Dedifferentiated amniotic fluid mesenchymal stem cell (primary cell): ENCODE measurements around the gene ATF6.

Source experiments
- DNase-seq: peaks from one replicate; pipeline ENCODE4 v3.0.0-alpha.2; 2016; ENCODE audit errors: extremely low spot score

Gene ATF6

DNA sequence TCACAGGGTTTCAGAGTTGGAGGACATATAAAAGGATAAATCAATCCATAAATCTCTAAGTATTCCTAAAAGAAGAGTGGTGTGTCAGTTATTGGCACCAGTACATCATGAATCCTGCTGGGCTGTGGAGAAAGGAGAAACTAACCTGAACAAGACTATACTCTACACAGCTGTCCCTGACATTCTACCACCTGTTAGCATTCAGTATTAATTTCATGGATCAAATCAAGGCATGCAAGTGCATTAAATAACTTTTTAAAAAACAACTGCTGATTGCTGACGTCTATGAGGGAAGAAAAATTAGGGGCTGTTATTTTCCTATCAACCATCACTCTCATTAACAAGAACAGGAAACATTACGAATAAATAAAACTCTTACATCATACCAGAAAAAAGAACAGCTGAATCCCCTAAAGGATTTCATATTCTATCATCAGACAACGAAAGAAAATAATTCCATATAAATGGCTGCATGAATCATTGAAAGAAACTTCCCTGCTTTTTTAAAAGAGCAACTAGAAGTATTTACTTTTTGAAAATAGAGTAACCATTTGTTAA lies 121.7 kb downstream of the ATF6 start:
- no peak for DNase-seq

DNA sequence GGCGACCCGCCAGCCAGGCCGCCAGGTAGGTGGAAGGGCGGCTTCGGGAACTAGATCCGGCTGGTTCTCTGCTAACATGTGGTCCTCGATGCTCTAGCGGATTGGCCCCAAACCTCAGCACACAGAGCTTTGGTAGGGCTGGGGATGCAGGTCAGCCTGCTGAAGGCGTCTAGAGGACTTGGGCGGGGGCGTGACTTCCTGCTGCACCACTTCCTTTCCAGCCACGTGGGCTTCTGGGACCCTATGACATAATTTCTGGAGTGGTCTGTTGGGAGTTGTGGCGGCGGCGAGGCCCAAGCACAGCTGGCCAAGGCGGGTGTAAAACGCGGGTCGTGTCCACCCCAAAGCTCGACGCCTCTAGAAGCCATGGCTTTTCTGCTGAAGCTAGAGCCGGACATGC lies 124.5 kb downstream of the ATF6 start:
- no peak for DNase-seq

- no peak for DNase-seq
Observed at GRCh38 chr1:161899091-161899490, 133.0 kb downstream of the ATF6 start.

GRCh38 chr1:161900160-161900559 lies 134.0 kb downstream of the ATF6 start:
- no peak for DNase-seq

DNA sequence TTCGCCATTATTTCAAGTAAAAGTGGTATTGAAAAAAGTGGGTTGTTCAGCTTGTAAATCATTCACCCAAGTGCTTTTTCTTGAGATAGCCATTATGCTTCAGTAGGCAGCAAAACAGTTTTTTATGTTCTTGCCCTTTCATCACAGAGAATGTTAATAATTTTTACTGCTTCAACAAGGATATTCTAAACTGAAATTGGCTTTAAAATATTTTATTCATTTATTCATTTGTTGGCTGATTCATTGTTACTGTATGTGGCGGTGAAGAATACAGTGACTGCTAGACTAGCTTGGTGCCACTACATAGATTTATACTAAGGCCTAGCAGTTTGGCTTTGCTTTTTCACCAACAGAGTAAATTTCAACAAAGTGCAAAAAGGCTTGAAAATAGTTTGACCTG lies 136.1 kb downstream of the ATF6 start:
- DNase-seq = no peak

- no peak for DNase-seq
Observed at GRCh38 chr1:161905269-161905884, 139.3 kb downstream of the ATF6 start.

GRCh38 chr1:161907265-161907664 lies 141.1 kb downstream of the ATF6 start:
- no peak for DNase-seq

GRCh38 chr1:161908264-161908663 lies 142.1 kb downstream of the ATF6 start:
- no peak for DNase-seq

- DNase-seq = peak; percentile 56
Observed at GRCh38 chr1:161910604-161911003, 144.5 kb downstream of the ATF6 start.

DNA sequence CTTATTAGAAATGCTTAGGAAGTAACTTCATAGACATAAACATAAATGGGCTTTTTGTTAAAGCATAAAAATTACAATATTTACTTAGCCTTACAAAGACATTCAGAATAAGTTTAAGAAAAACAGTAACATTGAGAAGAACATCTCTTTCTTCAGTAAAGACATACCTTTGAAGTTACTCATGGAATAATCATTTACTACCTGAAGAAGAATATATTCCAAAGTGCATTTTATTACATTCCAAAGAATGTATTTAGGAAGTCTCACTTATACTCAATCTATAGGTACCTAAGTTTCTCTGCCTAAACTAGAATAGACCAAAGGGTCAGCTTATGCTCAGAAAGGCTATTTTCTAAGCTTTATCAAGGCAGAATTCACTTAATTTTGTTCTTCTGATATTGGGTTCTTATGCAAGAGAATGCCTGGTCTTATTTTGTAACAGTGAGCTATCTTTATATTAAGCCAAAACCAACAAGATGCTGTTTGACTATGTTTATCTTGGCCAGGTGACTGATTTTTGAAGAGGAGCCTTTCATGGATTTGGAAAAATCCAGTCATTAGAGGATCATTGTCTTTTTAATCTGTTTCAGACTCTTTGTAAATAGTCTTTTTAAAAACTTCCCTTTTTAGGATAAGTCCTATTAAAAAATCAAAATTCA lies 147.5 kb downstream of the ATF6 start:
- no peak for DNase-seq

DNA sequence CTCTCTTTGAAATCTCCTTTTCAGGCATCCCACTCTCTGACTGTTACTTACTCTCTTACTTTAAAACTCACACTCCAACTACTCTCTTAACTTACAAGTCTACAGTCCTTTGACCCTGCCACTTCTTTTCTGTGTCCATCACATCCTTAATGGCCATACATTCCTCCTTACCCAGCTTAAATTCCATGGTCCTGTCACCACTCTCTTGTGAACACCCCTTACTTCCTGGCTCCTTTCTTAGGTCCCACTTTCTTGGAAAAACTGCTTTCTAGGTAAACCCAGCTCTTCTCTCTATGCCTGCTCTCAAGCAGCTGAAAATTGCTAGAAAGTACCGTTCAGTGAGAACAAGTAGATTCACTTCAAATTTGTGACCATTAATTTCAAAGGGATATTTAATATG lies 148.5 kb downstream of the ATF6 start:
- no peak for DNase-seq

- DNase-seq = no peak
Observed at GRCh38 chr1:161915051-161915503, 149.0 kb downstream of the ATF6 start.

DNA sequence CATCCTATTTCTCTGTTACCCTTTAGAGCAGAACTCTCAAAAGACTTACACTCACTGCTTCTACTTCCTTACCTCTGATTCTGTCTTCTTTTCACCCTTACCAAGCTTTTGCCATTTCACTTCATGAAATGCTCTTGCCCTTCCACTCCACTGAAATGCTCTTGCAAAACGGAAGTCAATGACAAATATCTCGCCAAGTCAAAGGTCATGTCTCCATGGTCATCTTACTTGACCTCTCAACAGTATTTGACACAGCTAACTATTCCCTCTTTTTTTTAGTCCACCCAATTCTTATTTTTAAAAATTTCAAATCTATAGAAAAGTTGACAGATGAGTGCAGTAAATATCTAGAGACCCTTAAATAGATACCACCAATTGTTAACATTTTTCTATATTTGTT lies 149.9 kb downstream of the ATF6 start:
- DNase-seq = no peak

DNA sequence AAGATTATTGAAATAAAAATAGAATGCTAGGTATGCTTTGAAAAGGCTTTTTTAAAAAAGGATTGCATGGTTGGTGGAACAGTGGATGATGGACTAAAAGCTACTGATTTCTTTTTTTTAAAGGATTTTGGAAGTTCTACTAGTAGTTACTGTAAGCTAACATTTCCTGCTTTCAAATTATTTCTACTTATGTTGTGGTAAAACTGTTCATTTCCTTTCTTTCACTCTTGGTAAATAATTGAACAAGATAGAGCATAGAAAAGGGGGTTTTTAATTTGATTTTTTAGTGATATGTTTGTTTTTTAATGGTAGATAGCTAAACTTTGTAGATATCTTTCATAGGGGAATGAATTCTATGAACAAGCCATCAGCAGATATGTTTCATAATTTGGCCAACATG lies 153.1 kb downstream of the ATF6 start:
- DNase-seq = no peak

DNA sequence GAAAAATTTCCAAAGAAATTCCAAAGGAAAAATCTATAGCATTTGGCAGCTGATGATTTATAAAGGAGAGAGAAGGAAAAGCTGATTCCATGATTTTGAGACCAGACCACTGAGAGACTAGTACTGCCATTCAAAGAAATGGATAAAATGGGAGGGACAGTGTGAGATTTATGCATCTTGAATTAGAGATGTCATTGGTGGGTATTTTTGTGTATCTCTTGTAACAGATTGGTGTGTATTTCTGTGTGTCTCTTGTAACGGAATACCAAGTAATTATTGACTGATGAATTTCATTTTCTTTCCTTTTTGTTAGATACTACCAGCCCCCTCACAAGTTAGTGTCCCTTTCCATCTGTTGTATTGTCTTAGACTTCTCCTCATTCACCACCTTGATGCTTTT lies 155.4 kb downstream of the ATF6 start:
- no peak for DNase-seq

DNA sequence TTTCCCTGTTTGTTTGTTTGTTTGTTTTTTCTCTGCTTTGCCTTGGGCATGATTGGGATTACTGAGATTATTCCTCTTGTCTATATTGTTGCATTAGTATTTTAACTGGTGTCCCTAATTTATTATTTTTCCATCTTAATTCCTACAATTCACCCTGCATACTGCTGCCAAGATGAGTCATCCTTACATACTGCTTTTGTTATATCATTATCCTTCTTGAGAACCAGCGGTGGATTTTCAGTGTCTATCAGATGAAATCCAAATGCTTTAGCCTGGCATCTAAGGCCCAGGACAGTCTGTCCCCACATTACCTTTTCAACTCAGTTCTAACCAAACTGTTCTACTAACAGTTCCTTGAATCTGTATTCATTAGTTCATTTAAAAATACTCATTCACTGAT lies 155.9 kb downstream of the ATF6 start:
- peak; percentile 54 for DNase-seq

- no peak for DNase-seq
Observed at GRCh38 chr1:161928056-161928455, 161.9 kb downstream of the ATF6 start.

DNA sequence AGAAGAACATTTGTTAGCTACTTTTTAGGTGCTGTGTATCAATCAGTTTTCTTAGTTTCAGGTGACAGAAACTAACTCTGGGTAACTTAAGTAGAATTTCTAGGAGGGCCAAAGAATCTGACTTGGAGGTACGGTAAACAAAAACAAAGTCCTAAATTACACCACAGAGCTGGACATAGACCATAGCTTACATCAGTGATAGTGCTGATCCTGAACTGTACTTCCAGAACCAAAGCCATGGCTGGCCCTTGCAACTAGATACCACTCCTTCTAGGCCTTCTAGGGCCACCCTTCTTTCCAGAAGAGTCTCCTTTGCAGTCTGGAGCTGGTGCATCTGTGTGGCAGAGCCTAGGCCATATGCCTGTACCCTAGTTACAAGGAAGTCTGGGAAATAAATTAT lies 163.0 kb downstream of the ATF6 start:
- no peak for DNase-seq

DNA sequence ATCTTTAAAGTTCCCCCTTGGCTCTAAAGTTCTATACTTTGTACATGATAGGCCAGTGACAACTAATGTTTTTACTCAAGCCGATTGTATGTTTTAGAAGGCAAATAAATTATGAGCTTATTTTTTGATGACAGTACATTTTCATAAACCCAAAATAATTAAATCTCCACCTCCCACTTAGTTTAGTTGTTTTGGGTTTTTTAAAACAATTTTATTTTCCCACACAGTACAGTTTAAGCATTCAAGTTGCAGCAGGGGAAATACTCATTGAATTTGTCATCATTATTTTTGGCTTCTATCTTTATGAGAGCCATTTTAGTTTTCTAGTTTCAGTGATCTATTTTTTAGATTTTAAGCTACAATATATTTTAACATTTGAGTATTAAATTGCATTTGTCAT lies 163.9 kb downstream of the ATF6 start:
- peak; percentile 65 for DNase-seq

GRCh38 chr1:161932668-161933067 lies 166.5 kb downstream of the ATF6 start:
- no peak for DNase-seq

DNA sequence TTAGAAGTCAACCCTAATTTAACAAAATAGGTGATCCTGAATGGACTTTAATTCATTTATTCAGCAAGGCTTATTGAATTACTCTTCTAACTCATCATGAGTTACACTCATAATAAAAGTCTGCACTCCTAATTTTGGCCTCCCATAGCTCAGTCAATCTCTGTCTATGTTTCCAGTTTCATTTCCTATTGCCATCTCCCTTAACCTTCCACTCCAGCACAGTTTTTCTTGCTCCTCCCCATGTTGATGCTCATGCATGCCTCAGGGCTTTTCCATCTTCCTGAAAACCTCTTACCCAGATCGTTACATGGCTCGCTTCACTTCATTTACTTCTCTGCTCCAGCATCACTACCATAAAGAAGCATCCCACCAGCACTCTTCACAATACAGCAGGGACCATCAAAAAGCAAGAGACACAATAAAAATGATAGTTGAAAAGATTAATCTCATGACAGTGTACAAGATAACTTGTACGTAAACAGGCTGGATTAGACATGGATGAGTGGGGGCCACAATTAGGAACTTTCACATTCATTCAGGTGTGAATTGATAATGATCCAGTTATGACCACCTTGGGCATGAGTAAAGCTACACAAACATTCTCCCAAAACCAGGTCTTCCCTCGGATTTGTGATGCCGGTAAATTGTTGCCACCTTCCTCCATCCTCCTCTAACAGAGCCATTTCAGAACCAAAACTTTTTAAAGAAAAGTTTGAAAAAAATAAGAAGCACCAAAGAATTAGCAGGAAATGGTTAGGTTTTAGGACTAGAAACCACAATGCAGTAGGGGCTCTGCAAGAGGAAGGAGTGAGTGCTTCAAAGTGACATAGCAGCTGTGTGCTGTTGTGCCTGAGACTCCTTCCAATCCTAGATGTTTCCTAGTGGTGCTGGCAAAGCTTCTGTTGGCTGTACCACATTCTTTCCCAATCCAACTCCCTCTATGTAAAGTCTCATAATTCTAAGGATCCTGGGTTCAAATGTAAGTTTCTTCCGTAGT lies 167.8 kb downstream of the ATF6 start:
- DNase-seq = no peak

DNA sequence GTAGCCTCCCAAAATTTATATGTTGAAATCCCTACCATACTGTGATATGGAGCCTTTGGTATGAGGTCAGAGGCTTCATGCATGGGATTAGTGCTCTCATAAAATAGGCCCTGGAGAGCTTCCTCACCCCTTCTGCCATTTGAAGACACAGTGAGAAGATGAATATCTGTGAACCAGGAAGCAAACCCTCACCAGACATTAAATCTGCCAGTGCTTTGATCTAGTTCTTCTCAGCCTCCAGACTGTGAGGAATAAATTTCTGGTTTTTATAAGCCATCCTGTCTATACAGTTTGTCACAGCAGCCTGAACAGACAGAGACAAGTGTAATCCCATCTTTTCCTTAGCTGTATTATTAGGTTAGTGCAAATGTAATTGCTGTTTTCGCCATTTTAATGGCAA lies 169.1 kb downstream of the ATF6 start:
- no peak for DNase-seq
